ENCODE data around the gene NACC2. TPM values are rescaled to one million over a fixed set of nuclear protein-coding genes. Genes with fewer than 3 reads are reported as not detected.

NACC2 gene
- total and polyA plus RNA-seq, 9 of the 15 experiments (the other 6 are each of a cell fraction or from before 2014, with no cell fraction given) = 0.70 to 25.1 (median 5.6) TPM

GRCh38 chr9:136010176-136010575 is 84.9 kb downstream of the NACC2 start:
- ATAC-seq (no peak), DNase-seq (ENCODE audit: extremely low read depth in 1 of 4, low spot score in 3 of 4) (no peak), FAIRE-seq (no peak)
- Histone ChIP-seq H3K4me1 (replicated peaks in 1 of 2; ENCODE audit: control insufficient read depth in 2 of 2, insufficient read depth in 2 of 2, low read length in 2 of 2) (peaks cover 0 to 54% of the 10 kb centered on the region in 2 experiments; a peak in 2 of 5 replicates), H3K4me3 (no peak overlapping the region), H3K9me1 (ENCODE audit: control insufficient read depth, insufficient read depth, low read length) (peaks cover 17% of the 10 kb centered on the region), H3K36me3 (ENCODE audit: control insufficient read depth, insufficient read depth, low read length) (peaks cover 52% of the 10 kb centered on the region; the same call in 1 of the 3 replicates), H3K79me2 (ENCODE audit: control insufficient read depth, insufficient read depth, low read length) (no peaks in the 10 kb centered on the region), H3K27me3 (ENCODE audit: control insufficient read depth in 2 of 2, insufficient read depth in 2 of 2, low read length in 2 of 2) (no peaks in the 10 kb centered on the region), H3K27ac (ENCODE audit: extremely low read depth, low read depth, low read length) (no peak overlapping the region), H4K20me1 (replicated peaks; ENCODE audit: control insufficient read depth, insufficient read depth, low read length) (no peaks in the 10 kb centered on the region), H3K4me2 (ENCODE audit: insufficient read depth, low read length) (no peak overlapping the region), H3K9me3 (replicated peaks; ENCODE audit: control insufficient read depth, insufficient read depth, low read depth, low read length) (no peaks in the 10 kb centered on the region), H2AFZ (ENCODE audit: low read depth, low read length) (no peak overlapping the region), H3K9ac (ENCODE audit: insufficient read depth in 1 of 2, low read depth in 2 of 2, low read length in 2 of 2) (no peak overlapping the region)
- ChIA-PET POLR2A (no interaction called here), CTCF (ENCODE audit: low intra/inter-chr PET ratio) (no interaction called here)
- no TSS peak for BruUV-seq (replicated peaks)
- no peak for TF ChIP-seq MXD1 (CRISPR knock-in tag; IDR thresholded peaks at IDR 0.05; ENCODE audit: borderline replicate concordance, poor library complexity, severe bottlenecking)
- no peak for TF ChIP-seq MBD1 (CRISPR knock-in tag; IDR thresholded peaks at IDR 0.05)
- TF ChIP-seq YY1 (IDR thresholded peaks at IDR 0.05; ENCODE audit: borderline replicate concordance in 1 of 3, control insufficient read depth in 1 of 3, extremely low read depth in 1 of 3, insufficient read depth in 3 of 3, insufficient read length in 1 of 3, insufficient replicate concordance in 2 of 3, low read depth in 1 of 3, low read length in 2 of 3) = no peak
- TF ChIP-seq ARNT (IDR thresholded peaks at IDR 0.05) = no peak
- TF ChIP-seq JUNB (CRISPR knock-in tag; conservative IDR thresholded peaks at IDR 0.05) = no peak
- in situ Hi-C loops (cut with MboI) = no loop called here
- 82% methylated on average over 15 of the region's 17 CpGs for WGBS (ENCODE audit: insufficient coverage, low coverage, missing lambda C conversion rate)
- intact Hi-C loops (cut with micrococcal nuclease) = no loop called here

All from K562 (cell line).